GM18507 (cell line): ENCODE results near the gene COL2A1.

Source experiments
- DNase-seq: peaks from one replicate; pipeline ENCODE4 v3.0.0; 2011; ENCODE audit warnings: low read depth; ENCODE audit not compliant: insufficient read length; ENCODE audit errors: extremely low spot score
- FAIRE-seq: peaks from 2 replicates; lab custom pipeline; 2011; peaks lifted over from hg19 to GRCh38; lab: Jason Lieb, UNC

COL2A1 gene

DNA sequence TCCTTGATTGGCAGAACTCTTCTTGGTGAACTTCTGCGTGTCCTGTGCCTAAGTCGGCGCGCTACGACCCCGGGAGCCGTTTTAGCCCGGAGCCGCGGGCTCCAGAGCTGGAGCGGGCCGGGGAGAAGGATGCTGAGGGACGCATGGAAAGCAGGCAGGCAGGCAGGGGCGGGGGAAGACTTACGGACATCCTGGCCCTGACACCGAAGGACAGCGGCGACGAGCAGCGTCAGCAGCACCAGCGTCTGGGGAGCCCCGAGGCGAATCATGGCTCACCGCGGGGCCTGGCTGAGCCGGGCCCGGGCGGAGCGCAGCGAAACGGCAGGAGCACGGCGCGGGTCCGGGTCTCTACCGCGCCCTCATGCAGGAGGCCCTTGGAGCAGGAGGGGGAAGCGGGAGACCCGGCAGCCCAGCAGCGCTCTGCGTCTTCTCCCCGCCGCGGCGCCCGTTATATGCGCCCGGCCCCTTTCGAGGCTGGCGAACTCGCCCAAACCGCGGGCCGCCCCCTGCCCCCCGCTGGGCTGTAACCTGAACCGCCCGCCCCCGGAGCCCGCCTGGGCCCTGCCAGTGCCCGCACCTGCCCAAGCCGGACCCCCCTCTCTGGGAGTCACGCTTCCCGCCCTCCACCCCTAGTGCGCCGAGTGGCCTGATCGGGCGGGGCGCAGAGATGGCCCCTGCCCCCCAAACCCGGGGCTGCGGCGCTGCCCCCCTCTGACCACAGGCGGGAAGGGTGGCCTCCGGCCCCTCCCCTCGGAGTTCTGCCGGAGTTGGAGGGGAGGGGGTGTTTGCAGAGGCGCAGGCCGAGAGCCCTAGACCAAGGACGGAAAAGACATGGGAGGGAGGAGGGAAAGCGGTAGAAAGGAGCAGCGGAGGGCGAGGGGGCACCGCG lies at the start of gene COL2A1:
Gene COL2A1, minus strand, starts transcription at position 424 of the 889 bp plus-strand sequence. Its CDS starts 155 bp downstream, at position 269.
- DNase-seq = no peak
- no peak for FAIRE-seq

DNA sequence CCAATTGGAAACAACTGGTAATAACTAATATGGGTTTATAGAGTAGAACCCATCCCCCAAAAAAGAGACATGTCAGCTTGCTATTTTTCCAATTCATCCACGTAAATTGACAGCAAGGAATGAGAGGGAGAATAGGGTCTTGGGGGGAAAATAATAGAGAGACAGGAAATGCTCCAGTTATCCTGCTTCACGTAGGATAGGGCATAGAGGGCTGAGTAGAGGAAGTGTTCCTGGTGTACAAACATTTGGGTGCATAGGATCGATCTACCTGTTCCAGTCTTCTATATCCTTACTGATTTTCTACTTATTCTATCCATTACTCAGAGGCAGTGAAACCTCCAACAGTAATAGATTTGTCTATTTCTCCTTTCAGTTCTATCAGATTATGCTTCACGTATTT lies 49.6 kb upstream of the COL2A1 start:
- FAIRE-seq (no peak), DNase-seq (no peak)

DNA sequence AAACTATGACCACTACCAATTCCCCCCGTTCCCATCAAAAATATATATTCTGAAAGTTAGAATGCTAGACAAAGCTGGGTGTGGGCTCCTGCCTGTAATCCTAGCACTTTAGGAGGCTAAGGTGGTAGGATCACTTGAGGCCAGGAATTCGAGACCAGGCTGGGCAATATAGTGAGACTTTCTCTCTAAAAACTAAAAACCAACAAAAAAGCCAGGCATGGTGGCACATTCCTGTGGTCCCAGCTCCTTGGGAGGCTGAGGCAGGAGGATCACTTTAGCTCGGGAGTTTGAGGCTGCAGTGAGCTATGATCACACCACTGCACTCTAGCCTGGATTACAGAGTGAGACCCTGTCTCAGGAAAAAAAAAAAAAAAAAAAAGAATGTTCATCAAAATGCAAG lies 48.8 kb upstream of the COL2A1 start:
- DNase-seq = no peak
- no peak for FAIRE-seq

DNA sequence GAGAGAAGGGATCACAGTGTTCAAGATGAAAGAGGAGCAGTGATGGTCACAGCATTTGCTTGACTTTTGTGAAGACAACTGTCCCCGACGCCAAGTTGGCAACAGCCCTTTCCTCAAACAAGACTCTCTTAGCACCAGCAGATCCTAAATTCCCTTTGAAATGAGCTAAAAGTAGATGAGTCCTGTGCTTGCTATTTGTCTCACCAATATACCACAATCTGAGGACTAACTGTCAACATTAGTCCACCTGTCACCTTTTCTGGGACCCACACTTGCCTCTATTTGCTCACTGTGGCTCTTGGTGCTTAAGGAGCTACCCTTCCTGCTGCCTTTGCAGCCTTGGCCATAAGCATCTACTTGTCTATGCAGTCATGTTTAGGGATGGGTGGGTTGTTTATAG lies 47.4 kb upstream of the COL2A1 start:
- DNase-seq (no peak), FAIRE-seq (no peak)

DNA sequence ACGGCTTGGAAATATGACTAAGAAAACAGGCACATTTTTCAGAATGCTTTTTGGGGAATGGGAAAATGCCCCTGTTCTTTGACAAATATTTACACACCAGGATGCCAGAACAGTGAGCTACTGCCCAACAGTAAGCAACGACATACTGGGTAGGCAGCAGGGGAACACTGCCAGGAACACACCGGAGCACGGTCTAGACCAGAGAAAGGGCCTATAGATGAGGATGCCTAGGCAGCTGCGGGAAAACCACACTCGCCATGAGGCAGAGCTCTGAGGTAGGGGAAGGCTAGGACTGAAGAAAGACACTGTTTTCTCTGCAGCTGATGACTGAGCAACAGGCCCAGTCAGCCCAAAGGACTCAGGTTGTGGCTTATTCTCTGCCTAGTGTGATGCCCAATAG lies 45.9 kb upstream of the COL2A1 start:
- no peak for DNase-seq
- no peak for FAIRE-seq

DNA sequence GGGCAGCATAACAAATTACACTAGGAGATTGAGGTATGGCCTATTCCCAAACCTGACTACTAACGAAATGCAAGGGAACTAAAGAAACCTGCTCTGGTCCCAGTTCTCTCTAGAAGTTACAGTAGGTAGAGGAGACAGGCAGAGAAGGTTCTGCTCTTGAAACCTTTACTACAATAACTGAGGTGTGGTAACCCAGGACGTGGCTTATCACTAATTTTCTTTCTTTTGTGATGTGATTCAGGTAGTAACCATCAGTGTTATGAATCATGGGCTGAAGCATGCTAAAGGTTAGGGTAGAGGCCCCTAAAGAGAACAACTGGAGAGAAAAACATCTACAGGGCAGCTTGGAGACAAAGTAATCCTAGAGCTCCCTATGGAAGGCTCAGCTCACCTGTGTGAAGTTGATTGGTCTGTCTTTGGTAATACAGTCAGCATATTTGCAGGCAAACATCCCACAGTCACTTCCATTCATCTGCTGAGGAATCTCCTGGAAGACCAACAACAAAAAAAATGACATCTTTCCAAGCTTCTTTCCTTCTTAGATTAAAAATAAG lies 41.8 kb upstream of the COL2A1 start:
- DNase-seq = no peak
- no peak for FAIRE-seq

DNA sequence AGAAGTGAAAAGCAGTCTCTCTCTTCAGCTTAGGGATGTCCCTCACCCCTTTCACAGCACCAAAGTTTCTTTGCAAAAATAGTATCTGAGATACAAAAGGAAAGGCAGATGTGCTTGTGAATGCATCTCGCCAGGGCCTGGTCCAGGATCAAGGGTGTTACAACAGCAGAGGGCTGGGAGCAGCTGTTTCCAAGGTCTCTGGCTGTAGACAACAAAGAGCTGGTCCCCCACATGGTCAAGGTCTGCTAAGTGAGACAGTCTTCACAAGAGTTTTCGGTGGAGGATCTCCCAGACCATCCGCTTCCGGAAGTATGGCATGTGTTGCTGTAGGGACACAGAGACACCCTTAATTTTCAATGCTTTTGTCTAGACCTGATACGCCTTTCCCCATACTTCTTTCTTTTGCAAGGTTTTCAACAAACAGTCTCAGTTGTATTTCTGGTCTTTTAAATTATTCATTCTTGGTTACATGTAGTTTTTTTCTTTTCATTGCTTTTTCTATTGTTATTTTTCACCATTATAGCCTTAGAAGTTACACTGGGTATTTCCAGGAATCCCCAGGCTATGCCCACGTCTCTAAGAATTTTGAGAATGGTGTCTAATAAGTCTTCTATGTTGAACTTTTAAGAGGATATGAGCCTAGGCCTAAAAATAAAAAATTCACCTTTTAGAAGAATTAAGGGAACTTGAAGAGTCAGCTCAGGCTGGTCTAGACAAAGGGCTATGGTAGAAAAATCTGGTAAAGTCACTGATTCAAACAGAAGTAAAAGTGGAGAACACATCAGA lies 41.0 kb upstream of the COL2A1 start:
- DNase-seq = no peak
- FAIRE-seq = no peak

DNA sequence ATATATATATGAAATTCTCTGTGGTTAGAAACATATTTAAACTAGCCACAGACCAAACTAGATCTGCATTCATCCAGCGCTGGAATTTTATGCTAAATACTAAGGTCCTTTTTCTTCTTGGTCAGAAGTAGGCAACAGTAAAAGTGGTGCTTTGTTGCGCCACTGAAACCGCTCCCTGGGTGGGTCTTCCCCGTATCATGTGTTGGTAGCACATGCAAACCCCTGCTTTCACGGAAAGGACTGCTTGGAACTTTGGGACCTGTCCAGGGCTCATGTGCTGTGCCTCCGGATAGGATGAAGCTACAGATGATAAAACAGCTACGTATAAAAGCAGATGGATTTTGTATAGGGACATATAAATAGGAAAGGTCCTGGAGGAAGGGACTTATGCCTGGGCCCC lies 40.1 kb upstream of the COL2A1 start:
- DNase-seq (no peak), FAIRE-seq (no peak)

DNA sequence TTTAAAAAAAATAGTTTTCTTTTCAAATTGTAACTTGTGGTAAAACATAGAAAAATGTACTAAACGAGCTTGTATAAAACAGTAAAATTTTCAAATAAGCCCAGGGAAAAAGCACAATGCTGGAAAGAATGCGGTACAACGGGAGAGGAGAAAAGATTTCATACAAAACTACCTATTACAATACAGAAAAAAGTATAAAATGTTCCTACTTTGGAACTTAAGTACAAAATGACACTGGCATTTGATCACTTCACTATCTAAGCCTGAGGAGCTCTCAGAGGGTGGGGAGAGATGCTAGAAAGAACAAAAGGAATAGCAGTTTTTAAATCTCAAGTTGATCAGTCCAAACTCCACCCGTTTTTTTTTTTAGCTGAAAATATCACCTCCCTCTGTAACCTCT lies 39.5 kb upstream of the COL2A1 start:
- FAIRE-seq = no peak
- no peak for DNase-seq

DNA sequence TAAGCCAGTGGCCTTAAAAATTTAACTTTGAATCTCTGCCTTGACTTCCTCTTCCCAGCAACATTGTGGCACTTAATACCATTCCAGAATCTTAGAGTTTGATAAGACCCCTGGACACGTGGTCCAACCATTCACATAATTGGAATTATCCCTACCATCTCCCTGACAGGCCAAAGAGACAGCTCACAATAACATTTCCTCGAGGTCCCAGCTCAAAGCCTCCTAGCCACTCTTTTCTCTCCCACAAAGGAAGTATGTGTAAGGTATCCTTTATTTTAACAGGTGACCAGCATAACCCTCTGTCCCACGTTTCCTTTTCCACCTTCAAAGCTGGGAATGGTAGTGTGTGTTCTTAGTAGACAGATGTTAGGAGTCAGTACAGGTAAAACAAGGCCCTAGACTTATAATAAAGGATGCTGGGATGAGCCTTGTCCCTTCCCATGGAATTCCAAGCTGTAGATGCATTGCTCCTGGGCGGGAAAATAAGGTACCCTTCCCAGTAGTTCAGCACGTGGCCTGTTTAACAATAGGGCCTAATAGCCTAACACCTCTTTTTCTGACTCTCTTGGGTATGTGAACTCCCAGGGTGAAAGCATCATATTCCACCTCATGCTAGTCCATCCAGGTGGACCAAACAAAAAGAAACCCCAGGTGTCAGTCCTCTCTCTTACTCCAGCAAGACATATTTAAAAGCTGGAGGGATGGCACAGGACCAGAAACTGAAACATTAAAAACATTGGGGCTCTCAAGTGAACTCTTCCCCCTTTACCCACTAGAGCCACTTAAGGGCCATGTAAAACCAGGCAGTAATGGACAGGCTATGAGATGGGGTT lies 37.5 kb upstream of the COL2A1 start:
- DNase-seq (no peak), FAIRE-seq (no peak)

DNA sequence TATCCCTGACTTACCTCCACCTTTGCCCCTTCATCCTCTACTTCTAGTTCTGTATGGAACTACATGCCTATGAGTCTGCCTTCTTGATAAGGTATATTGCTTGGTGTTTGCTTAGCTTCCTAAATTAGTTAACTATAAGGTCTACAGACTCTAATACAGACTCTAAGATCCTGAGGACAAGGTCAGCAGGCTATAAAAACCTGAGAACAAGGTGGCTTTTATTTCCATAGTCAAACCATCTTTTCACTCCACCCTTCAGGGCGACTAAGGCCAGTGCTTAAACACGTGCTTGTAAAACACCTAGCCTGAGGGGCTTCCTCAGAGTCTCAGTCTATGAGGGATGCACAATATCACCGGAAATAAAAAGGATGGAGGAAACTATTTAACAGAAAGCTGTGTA lies 36.1 kb upstream of the COL2A1 start:
- DNase-seq = no peak
- no peak for FAIRE-seq

DNA sequence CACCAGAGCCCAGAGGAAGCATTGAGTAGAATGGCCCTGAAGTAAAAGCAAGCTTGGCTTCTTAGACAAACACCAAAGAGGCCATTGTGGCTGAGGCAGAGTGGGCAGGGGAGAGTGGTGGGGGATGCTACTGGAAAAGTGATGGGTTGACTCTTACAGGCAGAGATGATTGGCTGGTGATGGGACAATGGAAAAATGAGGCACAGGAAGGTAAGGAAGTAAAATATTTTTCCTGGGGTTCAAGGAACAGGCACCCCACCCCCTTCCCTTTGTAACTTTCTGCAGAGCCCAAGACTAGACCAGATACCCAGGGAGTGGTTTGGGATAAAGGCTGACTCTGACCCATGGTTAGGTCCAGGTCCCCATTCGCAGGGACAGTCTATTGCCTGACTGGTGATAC lies 34.9 kb upstream of the COL2A1 start:
- no peak for FAIRE-seq

DNA sequence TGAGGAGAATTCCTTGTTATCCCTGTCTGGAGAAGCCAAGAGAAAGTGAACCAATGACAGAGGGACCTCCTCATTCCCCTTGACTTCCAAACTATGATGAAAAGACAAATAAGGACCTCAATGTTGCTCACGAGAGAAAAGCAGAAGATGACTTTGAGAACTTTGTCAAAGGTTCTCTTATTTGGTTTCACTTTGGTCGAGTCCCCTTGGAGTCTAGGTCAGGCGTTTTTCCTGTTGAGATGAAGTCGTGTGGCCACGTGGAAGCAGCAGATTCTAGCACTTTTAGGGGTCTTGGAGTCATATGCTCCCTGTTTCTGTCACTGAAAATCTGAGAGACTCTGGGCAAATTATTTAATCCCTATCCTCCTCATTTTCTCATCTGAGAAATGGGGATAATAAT lies 33.8 kb upstream of the COL2A1 start:
- DNase-seq (no peak), FAIRE-seq (no peak)

More for the DNA sequence above, 34.9 kb upstream of the COL2A1 start:
- no peak for DNase-seq

DNA sequence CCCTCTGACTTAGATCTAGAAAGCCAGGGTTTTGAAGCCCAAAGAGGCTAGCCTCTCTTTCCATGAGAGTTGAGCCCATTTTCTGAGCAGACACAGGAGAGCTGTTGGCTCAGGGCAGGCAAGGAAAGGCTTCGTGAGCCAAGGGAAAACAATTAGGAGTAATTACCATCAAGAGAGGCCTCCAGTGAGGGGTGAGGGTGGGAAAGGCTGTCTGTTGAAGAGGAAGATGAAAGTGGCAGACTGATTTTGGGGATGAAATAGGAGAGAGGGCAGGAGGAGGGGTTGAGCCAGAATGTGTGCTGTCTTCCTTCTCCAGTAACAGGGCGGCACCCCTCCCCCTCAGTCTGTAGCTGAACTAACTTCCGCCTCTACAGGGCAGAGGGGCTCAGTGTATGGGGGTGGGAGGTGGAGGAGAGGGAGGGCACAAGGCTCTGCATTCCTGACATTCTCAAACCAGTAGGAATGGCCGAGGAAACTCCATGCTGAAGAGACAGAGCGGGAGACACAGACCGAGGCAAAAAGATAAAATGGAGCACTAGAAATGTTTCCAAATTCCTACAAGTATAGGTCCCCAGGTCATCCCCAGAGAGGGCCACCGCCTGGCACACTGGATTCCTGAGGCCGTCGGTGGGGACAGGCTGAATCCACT lies 33.1 kb upstream of the COL2A1 start:
- FAIRE-seq (no peak), DNase-seq (no peak)

DNA sequence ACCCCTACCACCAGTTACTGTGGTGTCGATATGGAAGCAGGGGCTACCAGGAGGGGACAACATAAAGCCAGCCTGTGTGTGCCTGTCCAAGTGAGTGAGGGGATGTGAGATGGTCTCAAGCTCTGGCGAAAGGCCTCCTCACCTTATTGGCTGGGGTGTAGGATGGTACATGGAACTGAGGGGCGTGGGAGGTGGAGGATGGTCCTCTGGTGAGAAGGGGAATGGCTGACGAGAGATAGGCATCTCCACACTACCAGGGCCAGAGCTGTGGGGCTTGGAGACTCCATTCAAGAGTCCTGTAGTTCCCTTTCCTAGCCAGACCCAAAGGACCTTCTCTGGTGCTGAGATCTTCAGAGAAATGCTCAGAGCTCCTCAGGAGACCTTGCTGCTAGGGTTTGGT lies 32.5 kb upstream of the COL2A1 start:
- DNase-seq (no peak), FAIRE-seq (no peak)

DNA sequence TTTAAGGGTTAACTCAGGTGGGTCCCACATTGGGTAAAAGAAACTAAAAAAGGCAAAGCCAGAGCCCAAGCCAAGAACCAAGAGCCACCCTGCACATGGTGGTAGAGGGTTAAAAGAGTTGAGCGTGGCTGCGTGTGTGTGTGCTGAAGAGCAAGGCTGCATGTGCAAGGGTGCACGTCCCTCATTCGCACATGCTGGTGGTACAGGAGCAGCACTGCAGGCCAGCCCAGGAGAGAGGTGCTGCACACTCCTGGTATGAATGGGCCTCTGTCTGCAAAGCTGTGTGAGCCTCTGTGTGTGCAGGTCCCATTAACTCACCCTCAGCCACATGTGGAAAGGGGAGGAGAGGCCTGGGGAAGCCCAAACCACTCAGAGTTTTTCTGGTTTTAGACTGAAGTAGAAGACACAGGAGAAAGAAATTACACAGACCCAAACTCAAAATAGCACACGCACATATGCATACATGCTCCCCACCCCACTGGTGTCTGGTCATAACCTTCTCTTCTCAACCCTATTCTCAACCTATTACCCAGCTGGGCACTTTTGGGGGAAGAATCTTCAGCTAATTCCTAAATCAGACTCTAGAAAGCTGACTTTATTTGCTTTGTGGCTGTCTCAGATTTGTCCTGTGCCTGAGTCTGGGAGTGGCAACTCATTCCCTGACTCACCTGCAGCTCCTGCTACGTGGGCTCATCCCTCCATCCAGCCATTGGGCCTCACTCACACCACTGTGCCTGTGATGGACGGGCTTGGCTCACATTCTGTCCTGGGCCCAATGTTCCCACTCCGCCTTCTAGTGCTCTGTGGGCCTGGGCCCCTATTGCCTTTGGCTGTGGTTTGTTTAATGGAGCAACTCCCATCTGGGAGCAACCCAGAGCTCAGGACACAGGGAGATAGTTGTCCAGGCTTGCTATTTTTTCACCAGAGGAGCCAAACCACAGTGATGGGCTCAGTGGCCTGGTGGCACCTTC lies 30.8 kb upstream of the COL2A1 start:
- no peak for DNase-seq
- no peak for FAIRE-seq

DNA sequence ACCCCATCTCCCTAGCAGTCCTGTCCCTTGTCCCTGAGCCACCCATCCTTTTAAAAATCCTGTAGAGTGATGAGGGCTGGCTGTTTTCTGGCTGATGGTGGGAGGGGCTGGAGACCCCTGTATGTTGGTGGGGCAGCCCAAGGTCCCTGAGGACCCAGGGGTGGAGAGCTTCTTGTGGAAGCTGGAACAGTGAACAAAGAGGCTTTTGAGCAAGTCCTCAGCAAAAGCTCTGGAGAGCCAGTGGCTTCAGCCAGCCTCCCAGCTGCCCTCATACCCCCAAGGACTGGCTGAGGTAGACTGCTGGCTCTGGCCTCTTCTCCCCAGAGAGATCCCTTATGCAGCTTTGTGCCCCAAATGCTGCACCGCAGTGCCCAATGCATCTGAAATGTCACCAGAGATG lies 29.2 kb upstream of the COL2A1 start:
- DNase-seq (no peak), FAIRE-seq (no peak)

DNA sequence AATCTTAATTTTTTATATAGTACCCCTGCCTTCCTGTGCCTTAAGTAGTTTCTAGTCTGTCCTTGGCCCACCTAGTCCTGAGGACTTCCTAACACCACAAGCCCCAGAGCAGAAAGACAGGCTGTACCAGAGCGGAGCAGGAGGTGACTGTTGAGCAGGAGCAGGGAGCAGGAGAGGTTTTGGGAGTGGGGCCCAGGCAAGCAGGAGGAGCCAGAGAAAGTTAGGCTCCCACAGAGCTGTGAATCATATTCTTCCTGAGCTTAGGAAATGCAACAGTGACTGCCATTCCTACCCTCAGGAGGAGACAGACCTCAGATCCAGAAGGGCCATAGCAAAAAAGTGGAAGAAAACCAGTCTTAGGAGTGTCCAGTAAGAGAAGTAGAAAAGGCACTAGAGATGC lies 28.3 kb upstream of the COL2A1 start:
- FAIRE-seq (no peak), DNase-seq (no peak)
